HG03025 (cell line): ENCODE measurements around the gene GMPR2.

Experiments
- ATAC-seq: cut with Tn5 transposase; IDR thresholded peaks from one replicate; pipeline ENCODE4 v1.9.1; 2021; ENCODE audit warnings: mild to moderate bottlenecking, moderate library complexity; ENCODE audit not compliant: unreplicated experiment, low FRiP score

Gene GMPR2

DNA sequence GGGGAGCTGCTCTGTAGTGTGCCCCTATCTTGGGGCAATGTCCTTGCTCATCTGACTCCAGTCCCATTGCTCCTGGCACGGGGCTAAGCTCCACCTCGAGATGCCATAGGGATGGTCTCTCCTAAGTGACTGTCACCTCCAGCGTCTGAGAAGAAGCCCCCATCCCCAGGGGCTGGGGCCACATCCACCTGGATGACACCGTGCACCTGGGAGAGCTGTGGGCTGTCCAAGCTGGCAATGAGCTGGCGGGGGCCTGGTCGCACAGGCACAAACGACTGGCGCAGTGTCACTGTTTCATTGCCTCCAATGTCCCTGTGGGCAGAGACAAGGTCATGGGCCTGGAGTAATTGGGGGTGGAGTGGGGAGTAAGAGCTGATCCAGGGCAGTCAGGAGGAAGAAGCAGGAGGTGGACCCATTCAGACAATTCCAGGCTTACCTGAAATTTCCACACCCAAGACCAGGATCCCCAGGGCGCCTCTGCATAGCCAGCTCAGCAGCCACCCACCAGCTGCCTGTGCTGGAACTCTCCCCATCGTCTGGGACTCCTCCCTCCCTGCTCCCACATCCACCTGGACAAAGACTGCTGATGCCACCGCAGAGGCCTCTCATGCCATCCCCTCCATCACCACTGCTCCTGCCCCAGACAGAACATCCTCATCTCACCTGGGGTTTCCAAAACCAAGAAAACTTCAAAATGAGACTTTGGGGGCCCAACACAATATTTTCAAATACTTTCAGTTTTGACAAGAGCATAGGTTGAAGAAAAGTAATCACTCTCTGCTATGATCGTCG is 16.7 kb downstream of the GMPR2 start:
- no peak for ATAC-seq

DNA sequence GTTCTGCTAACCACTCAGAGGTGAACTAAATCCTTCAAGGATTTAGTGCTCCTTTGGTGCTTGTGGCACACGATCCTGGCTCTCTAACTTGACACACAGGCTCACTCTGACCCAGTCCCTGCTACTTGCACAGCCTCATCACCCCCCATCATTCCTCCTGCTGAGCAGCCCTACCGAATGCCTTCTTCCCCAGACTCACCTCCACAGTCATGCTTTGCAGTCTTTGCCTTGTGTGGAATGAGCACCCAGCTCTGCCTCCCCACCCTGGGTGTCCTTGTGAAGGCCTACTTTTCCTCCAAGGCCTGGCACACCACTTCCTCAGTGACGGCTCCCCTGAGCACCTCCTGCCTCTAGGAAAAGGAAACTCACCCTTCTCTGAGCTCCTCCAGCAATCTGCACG is 17.6 kb downstream of the GMPR2 start:
- ATAC-seq, result no peak

DNA sequence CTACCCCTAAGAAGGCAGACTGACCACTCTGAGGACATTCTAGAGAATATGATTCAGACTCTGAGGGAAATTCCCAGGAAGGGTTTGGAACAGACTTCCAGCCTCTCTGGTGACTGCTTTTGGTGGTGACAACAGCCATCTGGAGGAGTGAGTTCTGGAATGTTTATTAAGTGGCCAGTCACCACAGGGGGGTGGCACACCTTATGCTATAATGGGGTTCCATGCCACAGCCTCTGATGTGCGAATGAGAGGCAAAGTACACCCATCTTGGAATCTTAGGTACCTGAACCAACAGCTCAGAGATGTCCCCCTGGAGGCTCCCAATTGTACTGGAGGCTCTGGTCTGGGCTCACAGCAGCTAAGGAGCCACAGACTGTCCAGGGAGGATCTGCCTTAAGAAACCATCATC is 19.2 kb downstream of the GMPR2 start:
- ATAC-seq, result no peak

DNA sequence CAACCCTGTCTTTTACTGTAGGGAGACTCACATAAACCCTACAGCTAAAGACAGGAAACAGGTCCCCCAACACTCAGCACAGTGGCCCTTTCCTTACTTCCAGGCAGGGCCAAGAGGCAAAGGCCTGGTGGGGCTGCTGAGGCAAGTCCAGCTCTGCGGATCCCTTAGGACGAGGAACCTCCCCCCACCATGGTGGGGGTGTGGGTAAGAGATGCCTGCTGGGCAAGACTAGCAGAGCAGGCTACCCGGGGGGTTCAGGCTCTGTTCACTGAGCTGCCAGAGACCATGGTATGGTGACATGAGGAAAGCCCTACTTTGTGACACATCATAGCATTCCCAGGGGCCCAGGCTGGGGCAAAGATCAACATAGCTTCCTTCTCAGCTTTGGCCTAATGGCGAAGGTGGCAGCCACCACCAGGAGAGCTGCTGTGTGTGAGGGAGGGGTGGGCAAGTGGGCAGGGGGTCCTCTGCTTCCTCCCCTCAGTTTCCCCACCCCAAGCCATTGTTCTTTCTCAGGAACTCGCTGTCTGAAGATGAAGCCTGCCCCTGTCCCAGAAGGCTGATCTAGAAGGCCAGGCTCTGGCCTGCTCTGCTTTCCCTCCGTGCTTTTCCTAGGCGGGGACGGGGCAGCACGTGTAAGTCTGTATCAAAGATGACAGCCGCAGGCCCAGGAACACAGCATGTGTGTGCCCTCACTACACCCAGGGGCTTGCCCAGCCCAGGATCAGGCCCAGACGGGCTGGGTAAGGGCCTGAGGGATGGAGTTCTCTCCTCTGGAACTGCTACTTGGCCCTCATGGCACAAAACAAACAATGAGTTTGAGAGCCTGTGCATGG is 19.8 kb downstream of the GMPR2 start:
- ATAC-seq, result no peak

GRCh38 chr14:24253936-24254335 is 21.2 kb downstream of the GMPR2 start:
- ATAC-seq, result no peak

DNA sequence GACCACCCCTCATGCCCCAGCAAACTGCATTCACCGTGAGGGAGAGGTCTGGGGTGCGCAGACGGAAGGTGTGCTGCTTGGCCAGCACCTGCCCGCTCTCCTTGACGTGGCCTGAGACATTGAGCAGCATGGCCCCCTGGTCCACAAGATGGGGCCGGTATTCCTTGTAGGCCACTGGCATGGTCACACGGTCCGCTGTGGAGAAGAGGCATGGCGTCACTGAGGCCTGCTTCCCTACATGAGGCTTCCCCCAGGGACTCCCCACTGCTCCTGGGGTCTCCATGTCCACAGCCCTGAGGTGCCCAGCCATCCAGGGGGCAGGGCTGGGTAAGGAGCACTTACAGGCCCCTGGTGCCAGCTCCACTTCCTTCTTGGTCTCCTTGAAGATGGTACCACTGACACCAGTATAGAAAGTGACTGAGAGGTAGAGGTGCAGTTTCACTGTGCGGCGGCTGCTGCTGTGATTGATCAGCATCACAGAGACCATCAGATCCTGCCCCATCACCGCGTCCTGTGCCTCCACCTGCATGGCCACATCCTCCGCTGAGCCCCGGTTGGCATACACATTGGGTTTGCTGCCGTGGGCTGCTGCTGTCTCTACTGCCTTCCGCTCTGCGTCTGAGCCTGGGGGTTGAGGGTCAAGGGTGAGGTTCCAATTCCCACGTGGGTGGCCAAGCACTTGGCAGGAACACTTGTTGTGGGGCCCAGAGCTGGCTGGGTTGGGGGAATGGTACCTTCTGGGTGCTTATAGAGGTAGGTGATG is 22.1 kb downstream of the GMPR2 start:
- ATAC-seq, result no peak

- no peak for ATAC-seq
Observed at GRCh38 chr14:24255438-24255837, 22.7 kb downstream of the GMPR2 start.

- no peak for ATAC-seq
Observed at GRCh38 chr14:24255931-24256711, 23.4 kb downstream of the GMPR2 start.

DNA sequence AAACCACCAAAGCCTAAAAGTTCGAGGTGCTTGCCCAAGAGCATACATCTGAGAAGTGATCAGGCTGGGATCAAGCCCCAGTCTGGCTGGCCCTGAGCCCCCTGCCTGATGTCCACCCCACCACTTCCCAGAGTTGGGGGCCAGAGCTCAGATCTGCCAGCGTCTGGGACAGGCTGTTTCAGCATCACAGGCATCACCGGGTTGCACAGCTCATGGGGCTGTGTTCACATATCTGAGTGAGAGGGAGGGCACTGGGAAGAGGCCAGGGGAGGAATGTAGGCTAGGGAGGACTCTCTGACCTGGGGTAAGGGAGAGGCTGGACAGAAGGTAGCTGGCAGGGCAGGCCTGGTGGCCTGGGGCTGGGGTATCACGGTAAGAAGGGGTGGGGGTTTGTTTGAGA is 24.2 kb downstream of the GMPR2 start:
- ATAC-seq, result no peak

GRCh38 chr14:24258119-24258518 is 25.4 kb downstream of the GMPR2 start:
- no peak for ATAC-seq

DNA sequence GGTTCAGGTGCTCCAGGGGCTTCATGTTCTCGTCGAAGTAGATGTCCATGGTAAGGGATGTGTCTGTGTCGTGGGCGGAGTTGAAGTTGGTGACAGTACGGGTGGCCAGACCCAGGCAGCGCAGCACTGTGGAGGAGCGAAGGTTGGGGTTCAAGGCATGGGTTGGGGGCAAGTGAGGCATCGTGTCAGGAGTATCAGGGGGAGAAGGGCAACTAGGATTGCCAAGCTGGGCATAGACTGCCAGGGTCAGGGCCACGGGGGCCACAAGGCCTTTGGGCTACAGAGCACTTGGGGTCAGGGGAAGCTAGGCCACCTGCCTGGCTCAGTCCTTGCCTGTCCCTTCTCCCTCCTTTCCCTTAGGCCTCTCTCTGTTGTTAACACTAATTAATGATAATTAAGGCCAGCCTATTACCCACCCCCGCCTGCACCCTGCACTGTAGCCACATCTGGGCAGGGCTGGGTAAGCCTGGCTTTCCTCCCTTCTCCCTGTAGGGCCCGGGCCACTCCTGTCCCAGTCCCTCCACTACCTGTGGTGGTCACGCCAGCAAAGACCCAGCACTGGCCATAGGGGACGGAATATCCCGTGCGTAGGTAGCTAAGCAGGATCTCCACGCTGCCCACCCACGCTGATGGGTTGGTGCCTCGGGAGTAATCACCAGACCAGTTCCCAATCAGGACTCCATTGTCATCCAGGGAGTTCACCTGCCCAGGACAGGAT is 26.0 kb downstream of the GMPR2 start:
- no peak for ATAC-seq

DNA sequence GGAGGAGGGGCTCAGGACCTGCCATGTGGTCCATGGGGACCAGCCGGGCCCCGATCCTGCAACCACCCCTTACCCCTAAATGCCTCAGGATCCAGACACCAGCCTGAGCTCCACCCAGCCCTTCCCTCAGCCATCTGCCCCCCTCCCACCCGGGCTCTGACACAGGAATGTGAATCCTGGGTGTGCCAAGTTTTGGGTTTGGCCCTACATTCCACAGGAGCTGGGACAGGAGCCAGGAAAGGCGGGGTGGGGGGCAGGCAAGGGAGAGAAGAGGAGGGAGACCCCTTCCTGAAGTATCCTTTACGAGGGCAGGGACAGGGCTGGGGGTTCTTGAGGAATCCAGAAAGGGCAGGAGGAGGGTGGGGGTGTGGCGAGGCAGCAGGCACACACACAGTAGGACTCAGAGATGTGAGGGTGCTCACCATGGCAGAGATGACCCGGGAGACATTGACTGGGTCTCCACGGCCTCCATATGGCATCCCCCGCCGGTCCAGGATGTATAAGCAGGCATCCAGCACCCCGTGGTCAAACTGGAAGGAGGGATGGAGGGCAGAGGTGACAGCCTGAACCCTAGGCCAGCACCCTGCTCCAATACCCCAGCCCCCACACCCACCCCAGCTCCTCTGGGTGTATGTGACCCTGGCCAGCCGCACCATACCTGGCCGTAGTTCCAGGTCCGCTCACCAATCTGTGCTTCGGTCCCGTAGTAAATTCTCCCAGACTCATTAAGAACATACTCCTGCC is 26.7 kb downstream of the GMPR2 start:
- ATAC-seq, result no peak

- no peak for ATAC-seq
Observed at GRCh38 chr14:24260026-24260779, 27.5 kb downstream of the GMPR2 start.

- no peak for ATAC-seq
Observed at GRCh38 chr14:24260780-24261157, 28.0 kb downstream of the GMPR2 start.

DNA sequence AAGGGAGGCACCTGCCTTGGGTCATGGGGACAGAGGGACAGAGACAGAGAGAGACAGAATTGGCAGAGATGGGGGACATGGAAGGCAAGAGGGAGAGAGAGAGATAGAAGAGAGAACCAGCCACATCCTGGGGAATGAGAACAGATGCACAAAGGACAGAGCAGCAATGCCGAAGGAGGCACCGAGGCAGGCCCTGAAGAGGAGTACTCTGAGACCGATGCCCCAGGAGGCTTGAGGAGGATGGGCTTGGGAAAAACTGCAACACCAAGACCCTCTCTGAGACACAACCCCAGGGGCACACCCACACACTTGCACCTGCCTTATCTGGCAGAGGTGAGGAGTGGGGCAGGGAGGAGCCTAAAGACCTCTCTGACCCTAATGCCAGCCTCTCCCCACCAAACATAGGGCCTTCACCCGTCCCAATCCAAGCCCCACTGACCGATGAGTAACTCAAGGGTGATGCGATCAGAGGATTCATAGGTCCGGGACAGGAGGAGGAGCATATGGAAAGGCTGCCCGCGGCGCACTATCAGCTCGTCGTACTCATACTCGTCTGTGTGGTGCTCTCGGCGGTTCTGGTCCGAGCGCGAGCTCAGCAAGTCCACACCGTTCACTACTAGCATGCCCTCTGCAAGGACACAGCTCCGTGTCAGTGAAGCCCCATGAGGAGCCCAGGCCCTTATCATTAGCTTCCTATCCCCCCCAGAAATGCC is 28.7 kb downstream of the GMPR2 start:
- ATAC-seq, result no peak

- ATAC-seq, result no peak
Observed at GRCh38 chr14:24261969-24262327, 29.2 kb downstream of the GMPR2 start.

GRCh38 chr14:24262821-24263733 is 30.3 kb downstream of the GMPR2 start, which contains the start of gene TGM1:
TGM1 (minus strand) TSS chr14:24263177; CDS start chr14:24262352, 825 bp downstream.
- ATAC-seq, result no peak
